ENCODE data around the gene SLC8A2.

SLC8A2 gene

GRCh38 chr19:47492137-47492533 is 20.4 kb upstream of the SLC8A2 start:
- H3K4me3 ChIP-seq (replicated peaks; ENCODE audit: low read depth, low read length): no peak overlapping the region
- DNase-seq (ENCODE audit: low read depth): no peak
- no peak for TF ChIP-seq CTCF (IDR thresholded peaks at IDR 0.05; ENCODE audit: low read length, missing control alignments)

- no peak overlapping the region for H3K4me3 ChIP-seq (replicated peaks; ENCODE audit: low read depth, low read length)
Observed at GRCh38 chr19:47491358-47492136, 19.9 kb upstream of the SLC8A2 start.

DNA sequence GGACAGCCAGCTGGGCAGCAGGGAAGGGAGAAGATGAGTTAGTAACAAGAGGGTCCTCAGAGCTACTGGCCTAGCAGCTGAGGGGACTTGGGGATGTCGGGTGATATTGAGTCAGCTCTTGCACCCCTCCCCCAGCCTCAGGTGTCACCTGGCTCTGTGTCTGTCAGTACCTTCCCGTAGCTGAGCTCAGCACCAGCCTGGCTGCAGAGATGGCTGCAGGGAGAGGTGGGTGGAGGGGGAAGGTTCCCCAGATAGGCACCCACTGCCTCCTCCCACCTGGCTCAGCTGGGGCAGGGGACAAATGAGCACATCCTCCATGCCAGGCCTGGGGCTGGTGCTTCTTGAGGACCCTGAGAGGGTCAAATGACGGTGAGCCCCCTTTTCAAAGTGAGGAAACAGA is 19.2 kb upstream of the SLC8A2 start:
- H3K4me3 ChIP-seq (replicated peaks; ENCODE audit: low read depth, low read length): no peak overlapping the region
- TF ChIP-seq CTCF (IDR thresholded peaks at IDR 0.05; ENCODE audit: low read length, missing control alignments): no peak
- no peak for DNase-seq (ENCODE audit: low read depth)

More at GRCh38 chr19:47491358-47492136, 19.9 kb upstream of the SLC8A2 start:
- no peak for DNase-seq (ENCODE audit: low read depth)
- TF ChIP-seq CTCF (IDR thresholded peaks at IDR 0.05; ENCODE audit: low read length, missing control alignments): no peak

GRCh38 chr19:47490031-47490430 is 18.3 kb upstream of the SLC8A2 start:
- no peak overlapping the region for H3K4me3 ChIP-seq (replicated peaks; ENCODE audit: low read depth, low read length)
- TF ChIP-seq CTCF (IDR thresholded peaks at IDR 0.05; ENCODE audit: low read length, missing control alignments): no peak
- DNase-seq (ENCODE audit: low read depth): no peak

- TF ChIP-seq CTCF (IDR thresholded peaks at IDR 0.05; ENCODE audit: low read length, missing control alignments): no peak
- no peak overlapping the region for H3K4me3 ChIP-seq (replicated peaks; ENCODE audit: low read depth, low read length)
- DNase-seq (ENCODE audit: low read depth): no peak
Observed at GRCh38 chr19:47489072-47489914, 17.6 kb upstream of the SLC8A2 start.

- H3K4me3 ChIP-seq (replicated peaks; ENCODE audit: low read depth, low read length): no peak overlapping the region
- DNase-seq (ENCODE audit: low read depth): no peak
- TF ChIP-seq CTCF (IDR thresholded peaks at IDR 0.05; ENCODE audit: low read length, missing control alignments): no peak
Observed at GRCh38 chr19:47487551-47488515, 16.1 kb upstream of the SLC8A2 start.
